Measurements from ENCODE around the gene RHOA. TPM values are rescaled to one million over a fixed set of nuclear protein-coding genes. Genes with fewer than 3 reads are reported as not detected.

The RHOA gene
- total and polyA plus RNA-seq, 2 of the 8 experiments (the other 6 are each of a cell fraction or from before 2014, with no cell fraction given): 176 to 397 TPM

DNA sequence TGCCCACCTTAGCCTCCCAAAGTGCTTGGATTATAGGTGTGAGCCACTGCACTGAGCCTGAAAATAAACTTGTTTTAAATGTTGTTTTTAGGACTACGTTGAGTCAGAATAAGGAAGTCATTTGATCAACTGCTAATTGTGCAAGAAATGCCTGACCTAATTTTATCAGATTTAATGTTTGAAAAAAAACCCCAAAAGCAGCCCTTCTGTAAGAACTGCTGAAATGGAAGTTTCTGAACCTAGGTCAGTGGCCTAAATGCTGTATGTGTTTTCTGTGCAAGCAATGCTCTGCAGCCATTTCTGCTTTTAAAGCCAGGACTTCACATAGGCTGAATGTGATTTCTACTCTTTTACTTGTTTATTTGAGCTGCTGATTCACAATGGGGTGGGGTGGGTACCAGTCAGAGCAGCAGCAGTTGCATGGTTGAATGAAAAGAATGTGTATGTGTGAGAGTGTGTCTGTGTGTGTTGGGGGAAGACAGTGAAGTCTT lies 60.2 kb downstream of the RHOA start (continued):
- TF ChIP-seq SIN3A (conservative IDR thresholded peaks at IDR 0.05 in 1 of 2, IDR thresholded peaks at IDR 0.05 in 1 of 2; ENCODE audit: low read depth in 1 of 2, low read length in 2 of 2) (no peak), SP4 (IDR thresholded peaks at IDR 0.05; ENCODE audit: low read length) (no peak)
